GM19023 (cell line): ENCODE data around the gene LHPP.

Experiments
- ATAC-seq: cut with Tn5 transposase; IDR thresholded peaks from one replicate; pipeline ENCODE4 v1.9.1; 2021; ENCODE audit warnings: mild to moderate bottlenecking, moderate library complexity; ENCODE audit not compliant: unreplicated experiment

The LHPP gene

DNA sequence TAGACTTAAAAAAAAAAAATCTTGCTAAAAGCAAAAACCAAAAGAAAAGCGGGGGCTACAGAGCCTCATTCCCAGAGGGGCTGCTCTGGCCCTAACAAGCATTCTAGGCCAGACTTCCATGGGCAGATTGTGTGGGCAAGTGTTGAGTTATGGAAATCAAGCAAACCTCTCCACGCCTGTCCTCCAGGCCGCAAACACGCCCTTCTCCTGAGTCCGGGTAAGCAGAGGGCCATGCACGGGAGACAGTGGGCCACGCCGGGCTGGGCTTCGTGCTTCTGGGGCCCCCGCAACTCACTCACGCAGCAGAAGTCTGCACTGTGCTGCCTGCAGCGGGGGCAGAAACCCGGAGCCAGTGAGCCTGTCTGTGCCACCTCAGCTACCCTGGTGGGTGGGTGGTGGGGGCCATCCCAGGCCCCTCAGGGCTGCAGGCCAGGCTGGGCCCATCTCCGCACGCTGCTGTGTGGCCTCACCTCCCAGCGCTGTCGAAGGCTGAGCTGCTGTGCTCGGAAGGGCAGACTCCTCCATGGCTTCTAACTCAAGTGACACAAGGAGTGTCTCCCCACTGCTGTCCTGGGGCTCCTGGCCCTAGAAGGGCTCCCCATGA is 156.9 kb downstream of the LHPP start:
- no peak for ATAC-seq

DNA sequence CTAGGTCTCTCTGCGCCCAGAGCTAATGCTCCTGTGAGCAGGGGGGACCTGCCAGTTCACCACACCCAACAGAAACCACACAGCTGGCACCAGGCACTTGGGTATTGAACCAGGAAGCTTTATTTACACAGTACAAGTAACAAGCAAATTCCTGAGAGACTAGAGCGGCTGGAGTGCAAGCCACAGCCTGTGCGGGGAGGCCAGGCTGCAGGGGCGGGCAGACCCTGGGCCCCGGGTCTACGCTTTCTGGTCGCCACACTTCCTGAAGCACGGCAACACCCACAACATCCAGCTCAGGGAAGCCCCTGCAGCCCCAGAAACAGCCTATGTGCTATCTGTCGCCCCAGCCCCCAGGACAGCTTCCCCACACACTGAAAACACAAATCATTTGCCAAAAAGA is 157.6 kb downstream of the LHPP start:
- ATAC-seq = no peak

DNA sequence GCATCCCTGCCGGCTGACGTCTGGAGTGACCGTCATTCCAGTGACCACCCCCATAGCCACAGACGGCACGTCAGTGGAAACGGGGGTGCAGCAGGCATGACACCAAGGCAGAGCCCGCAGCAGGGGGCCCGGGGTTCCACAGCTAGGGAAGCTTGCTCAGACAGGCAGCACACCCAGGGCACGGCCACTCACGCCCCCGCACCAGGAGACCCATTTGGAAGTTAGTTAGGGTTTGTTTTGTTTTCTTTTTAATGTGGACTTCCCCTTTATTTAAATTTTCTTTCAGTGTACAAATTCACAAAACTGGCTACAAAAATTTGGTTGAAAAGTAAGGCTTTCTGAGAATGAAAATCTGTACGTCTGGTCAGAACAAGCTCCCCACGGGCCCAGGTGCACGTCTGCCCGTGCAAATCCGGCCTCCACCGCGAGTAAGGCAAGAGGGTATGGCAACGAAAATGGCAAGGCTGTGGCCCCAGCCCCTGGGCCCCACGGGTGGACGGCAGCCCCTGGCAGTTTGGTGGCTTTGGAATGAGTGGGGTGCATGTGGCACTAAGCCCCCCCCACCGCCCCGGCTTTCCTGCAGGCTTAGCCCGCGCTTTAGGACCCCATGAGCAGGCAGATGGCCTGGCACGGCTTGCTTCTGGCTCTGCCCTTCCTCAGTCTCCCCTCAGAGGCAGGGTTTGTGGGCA is 158.3 kb downstream of the LHPP start:
- peak; percentile 51 for ATAC-seq

DNA sequence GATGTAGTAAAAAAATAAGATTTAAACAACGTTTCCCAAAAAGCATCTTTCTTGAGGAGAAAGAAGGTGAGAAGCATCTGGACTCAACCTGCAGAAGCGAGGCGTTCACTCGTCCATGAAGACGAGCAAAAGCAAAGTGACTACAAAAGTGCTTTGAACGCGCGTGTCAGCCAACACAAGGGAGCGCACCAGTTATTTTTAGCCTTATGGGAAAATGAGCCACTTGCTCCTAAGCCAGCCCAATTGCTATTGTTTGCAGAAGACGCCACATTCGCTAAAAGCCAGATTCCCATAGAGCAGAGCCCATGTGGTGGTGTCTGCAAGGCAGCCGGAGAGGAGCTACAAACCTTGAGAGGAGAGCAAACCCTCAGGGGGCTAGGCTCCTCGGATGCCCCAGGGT is 160.0 kb downstream of the LHPP start:
- ATAC-seq = no peak

DNA sequence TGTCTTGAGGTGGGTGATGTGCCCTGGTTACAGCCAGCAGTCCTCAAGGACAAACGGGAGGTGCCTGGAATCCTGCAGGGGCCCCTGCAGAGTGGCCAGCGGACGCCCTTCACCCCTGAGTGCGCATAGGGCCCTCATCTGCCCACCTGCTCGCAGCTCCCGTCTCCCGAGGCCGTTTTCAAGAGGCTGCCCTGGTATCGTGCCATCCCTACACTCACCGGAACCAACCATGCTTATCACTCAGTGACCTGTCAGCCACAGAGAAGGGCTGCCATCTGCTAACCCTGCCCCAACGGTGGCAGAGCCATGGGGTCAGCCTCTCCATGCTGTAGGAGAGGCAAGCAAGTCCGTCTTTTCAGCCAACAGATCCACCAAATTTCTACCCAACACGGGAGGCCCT is 160.5 kb downstream of the LHPP start:
- ATAC-seq = no peak

DNA sequence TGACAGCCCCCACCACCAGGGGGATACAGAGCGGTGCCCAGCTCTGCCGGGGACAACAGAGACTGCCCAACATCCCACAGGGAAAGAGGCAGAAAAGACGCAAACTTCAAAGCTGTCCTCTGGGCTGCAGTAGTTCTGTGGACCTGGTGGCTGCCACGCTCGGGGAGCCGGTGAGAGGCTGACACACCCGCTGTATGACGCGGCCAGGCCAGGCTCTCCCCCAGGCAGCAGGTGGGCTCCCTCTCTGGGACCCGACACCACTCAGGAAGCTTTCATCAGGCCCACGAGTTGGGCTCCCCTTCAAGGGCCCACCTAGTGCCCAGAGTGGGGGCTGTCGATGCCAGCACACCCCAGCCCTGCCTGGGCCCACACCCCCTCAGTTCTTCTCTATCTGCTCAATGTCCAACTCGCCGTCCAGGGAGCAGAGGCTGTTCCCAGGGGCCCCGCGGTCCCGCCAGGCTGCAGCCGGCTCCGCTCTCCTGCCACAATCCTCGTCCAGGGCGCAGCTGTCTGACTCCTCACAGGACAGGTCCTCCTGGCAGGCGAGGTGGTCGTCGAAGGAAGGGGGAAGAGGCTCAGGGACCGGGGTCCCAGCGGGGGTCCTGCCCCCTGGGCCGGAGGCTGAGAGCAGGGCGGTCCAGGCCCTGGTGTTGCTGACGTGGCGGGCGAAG is 161.4 kb downstream of the LHPP start:
- no peak for ATAC-seq

DNA sequence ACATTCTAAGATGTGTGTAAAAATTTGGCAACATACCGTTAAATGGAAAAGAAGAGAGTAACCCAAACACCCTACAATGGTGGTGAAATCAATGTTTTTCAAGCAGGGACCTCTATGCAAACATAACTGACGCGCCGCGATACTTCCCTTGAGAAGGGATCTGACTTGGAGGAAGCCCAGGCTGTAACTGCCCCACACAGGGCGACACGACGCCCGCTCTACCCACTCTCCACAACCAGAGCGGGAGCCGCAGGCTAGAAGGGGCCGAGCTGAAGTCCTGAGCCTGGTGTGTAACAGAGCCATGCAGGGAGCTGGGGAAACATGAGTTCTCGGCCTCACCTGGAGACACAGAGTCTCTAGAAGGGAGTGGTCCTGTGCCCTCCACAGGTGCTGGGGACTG is 162.4 kb downstream of the LHPP start:
- no peak for ATAC-seq

DNA sequence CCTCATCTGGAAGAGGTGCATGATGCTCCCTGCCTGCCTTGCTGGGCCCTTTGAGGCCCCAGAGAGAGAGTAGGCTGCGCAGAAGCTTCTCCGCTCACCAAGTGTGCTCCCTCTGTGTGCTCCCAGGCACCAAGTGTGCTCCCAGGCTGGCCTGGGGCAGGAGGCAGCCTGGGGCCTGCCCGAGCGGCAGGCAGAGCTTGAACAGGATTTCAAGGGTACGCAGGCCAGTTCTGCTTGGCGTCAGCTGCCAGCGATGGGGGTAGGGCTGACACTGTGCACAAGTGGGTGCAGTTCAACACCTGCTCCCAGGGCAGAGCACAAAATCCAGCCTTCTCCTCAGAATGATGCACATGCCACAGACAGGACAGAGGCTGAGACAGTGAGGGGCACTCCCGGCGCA is 162.8 kb downstream of the LHPP start:
- no peak for ATAC-seq

DNA sequence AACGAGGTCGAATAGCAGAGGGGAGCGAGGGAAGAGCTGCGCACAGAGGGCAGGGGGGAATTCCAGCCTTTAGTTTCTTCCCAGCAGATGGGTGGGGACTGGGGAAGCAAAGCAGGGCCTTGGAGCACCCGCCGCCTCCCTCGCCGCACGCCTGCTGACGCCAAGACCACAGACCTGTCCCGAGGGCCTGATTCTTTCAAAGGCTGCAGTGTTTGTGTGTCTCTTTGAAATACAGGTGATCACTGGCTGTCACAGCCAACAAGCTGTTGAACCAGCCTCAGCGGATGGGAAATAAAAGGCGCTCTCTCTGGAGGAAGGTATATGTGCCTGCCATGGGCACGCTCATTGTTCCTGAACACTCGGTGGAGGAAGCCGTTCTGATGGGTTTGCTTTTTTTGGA is 163.3 kb downstream of the LHPP start:
- ATAC-seq = no peak

DNA sequence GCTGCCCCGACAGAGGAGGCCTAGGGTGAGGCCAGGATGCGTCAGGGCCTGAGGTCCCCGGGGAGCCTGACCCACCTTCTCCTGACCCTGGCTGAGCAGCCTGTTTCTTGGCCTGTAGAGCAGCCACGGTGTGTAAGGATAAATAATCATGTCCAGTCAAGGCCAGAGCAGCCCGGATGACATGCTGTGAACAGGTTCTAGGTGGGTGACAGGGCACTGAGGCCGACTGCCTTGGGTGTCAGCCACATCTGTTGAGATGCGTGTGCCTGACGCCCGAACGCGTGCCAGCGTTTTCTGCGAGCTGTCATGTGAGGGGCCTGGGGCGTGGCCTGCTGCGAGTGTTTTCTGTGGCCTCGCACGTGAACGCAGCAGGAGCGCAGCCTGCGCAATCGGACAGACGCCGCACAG is 164.2 kb downstream of the LHPP start:
- no peak for ATAC-seq

DNA sequence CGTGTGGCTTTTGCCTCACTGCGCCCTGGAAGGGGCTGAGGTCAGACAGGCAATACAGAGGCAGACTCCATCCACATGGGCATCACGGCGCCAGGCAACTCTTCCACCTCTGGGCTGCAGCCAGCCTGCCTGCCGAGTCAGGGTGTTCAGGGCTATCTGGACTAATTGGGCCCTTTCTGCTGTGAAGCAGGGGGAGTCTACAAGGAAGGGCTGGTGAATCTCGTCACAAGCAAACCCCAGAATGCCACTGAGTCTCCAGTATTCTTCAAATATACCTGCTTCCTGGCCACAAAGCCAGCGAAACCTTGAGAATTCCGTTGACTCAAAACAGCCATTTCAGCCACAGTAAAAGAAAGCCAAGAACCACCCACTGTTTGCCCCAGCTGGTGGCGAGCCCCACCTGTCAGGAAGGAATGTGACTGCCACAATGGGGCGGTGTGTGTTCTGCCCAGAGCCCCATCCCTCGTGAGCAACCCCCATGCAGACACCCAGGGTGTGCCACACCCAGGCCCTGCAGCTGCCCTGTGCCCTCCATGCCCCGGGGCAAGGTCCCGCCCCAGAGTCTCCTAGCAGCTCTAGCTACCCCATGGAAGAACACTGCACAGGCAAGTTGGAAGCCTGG is 165.2 kb downstream of the LHPP start:
- peak; percentile 63 for ATAC-seq

DNA sequence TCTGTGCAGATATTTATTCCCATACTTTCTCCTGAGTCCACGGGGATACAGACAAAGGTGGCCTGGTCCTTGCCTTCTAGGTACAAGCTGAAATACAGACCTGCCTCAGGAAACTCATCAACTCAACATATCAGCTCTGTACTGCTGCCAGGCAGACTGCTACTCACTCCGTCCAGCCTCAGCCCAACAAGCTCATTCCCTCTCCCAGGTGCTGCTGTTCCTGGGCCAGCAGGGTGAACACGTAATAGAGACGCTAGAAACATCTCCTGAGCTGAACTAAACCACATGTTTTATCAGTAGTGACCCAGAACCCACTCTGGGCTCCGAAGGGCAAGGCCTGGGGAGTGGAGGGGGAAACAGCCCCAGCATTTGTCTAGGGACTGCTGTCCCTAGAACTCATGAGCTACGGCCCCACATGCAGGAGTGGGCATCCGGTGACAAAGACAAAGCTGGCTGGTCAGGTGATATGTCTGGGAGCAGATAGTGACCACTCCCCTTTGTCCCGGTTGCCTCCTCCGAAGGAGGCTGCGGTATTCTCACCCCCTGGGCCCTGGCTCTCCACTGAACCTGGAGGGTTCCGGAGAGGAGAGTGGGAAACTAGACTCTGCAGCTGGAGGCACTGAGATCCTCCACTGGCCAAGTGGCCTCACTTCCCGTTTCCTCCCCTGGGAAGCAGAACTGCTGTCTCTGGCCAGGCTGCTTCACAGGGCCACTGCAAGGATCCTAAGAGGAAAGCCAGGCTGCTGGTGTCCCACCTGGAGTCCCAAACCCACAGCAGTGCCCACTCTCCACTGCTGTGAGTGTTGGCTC is 166.4 kb downstream of the LHPP start:
- no peak for ATAC-seq

DNA sequence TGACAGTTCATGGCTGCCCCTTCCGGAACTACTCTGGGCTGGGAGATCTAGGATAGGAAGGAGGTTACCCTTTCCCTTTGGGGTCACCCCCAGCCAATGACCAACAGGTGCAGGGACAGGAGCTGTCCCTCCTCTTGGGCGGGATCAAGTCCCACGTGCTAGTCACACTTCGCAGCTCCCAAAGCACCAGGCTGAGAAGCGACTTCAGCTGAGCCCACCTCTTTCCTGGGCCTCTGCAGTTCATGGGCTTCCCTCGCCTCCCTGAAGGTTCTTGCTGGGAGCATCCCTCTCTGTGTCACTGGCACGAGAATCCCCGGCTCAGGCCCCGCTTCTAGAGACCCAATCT is 167.0 kb downstream of the LHPP start:
- no peak for ATAC-seq

DNA sequence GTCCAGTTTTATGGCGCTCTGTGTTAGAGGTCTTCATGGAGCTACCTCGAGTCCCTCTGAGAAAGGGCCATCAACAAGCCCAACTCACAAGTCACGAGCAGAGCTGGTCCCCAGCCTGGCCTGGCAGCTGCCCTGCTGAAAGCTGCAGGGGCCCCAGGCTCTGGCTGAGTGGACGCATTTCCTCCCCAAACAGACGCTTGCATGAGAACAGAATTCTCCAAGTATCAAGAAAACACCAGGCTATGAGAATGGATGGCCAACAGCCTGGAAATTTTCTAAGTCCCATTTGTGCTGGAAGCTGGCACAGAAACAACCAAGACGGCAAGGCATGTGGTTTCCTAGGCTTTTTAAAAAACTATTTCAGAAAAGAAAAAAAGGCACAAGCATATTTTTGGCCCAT is 167.8 kb downstream of the LHPP start:
- no peak for ATAC-seq

DNA sequence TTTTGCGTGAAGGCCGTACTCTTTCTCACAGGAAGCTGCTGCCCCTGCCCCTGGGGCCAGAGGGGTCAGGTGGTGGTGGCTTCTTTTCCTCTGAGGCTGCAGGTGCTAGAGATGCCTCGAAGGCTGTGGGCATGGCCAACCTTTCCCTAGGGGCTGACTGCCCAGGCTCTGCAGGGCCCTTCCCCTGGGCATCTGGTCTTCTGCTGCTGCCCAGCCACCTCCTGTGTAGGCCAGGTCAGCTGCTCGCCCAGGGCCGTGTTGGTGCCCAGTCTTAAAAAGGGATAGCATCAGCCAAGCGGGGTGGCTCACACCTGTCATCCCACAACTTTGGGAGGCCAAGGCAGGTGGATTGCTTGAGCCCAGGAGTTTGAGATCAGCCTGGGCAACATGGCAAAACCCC is 168.2 kb downstream of the LHPP start:
- ATAC-seq = no peak

DNA sequence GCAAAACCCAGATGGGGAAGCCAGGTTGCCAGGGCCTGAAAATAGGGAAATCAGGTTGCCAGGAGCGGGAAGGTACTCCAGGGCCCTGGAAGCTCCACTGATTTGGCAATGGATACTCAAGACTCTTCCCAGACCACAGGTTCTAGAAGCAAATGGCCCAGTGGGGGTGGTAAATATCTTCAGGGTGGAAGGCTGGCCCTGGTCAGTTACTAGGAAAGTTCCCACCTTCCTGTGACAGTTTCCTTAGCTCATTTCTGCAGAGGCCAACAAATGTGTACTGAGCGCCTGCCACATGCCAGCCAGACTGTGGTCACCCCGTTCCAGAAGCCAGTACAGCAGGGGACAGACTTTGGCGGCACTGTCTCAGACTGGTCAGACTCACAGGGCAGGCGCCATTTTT is 168.9 kb downstream of the LHPP start:
- no peak for ATAC-seq

DNA sequence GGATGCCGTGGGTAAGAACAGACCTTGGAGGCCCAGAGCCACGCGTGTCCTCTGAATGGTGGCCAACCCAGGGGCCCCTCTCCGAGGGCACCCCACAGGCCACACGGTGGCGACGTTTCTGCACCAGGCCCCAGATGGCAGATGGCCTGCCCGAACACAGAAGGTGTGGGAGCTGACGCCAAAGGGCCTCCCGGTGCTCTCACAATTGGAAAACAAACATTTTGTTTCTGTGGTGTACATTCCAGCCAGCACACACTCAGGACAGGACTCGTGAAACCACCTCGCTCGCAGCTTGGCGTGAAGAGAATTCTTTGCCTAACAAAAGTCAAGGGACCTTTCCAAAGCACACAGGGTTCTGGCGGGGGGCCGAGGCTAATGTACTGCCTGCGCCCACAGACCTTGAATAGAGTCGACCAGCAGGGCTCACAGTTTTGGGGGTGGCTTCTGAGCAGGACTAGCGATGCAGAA is 170.5 kb downstream of the LHPP start:
- ATAC-seq = no peak

DNA sequence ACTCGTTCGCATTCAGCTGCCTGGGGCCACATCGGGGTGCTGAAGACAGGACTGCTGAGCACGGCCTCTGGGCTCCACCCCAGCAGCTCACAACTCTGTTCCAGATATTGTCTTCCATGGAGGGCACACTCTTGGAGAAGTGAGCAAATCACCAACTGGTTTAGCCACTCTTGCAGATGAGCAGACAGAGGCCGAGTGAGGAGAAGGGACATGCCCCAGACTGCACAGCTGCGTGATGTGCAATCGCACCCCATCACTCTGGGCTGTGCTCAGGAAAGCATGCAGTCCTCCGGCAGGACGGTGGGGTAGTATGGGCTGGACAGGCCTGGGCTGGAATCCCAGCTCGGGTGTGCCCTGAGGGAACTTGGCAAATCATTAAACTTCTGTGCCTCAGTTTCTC is 170.9 kb downstream of the LHPP start:
- no peak for ATAC-seq

DNA sequence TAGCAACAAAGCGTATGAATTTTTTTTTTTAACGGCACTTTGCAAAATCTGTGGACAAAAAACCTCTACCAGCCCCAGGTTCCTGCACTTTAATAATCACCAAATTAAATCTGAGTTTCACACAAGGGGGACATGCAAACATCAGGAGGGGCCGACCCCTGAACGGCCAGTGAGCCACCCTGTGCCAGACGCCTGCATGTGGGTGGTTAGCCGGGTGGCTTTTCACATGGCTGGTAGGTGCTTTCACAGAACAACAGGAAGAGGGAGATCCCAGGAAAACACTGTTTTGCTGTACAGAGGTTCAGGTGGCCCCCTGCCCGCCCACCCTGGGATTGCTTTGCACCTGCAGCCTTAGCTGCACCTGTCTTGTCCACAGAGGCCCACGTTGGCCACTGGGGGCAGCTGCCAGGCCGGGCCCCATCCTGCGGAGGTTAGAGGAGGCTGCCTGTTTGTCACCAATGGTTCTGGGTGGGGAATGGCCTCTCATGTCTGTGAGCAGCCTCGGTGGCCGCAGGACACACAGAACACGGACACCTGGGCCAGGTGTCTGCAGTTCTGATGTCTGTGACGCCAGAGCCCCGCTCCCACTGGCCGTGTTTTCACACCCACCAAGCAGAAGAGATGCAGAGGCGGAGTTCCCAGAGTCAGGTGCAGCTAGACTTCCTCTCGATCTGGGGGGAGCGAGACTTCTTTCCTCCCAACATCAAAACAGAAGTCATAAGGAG is 174.8 kb downstream of the LHPP start:
- ATAC-seq = no peak

DNA sequence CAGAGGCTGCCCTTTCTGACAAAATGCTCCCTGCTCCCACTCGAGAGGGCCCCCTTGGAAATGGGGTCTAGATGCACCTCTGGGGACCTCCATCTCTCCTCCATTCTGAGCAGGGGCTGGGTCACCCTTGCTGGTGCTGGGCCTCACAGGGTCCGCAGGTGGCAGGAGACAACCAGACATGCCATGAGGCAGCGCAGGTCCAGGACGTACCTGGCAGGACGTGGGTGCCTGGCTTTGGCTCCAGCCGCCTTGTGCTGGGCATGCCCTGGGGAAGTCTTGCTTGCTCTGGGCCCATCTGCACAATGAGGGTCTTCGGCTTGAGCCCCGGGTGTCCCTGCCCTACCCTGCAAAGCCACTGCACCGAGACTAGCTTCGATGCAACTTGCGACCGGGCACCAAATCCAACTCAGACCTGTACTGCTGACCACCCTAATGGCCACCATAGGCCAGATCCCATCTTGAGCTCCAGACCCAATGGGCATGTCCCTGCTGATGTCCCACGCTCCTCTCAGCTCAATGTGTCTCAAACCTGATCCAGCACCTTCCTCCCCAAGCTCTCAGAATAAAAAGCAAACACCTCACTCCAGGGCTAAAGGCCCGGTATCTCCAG is 175.6 kb downstream of the LHPP start:
- ATAC-seq = no peak
